UCSD-AML1 (cell line): Measurements from ENCODE around the gene OVOL3.

Source experiments
- DNase-seq: peaks from one replicate; lab custom pipeline; 2025; ENCODE audit not compliant: unreplicated experiment; lab: John Stamatoyannopoulos, UW

OVOL3 gene

GRCh38 chr19:36100476-36100875 is 10.5 kb upstream of the OVOL3 start:
- DNase-seq: no peak

- DNase-seq: no peak
These were observed 9.2 kb upstream of the OVOL3 start for GRCh38 chr19:36101550-36102327.

GRCh38 chr19:36103040-36103626 is 7.8 kb upstream of the OVOL3 start:
- no peak for DNase-seq

GRCh38 chr19:36103842-36104552 is 6.9 kb upstream of the OVOL3 start:
- DNase-seq: no peak

GRCh38 chr19:36106441-36106840 is 4.5 kb upstream of the OVOL3 start:
- no peak for DNase-seq

GRCh38 chr19:36106991-36107390 is 4.0 kb upstream of the OVOL3 start:
- DNase-seq: no peak

GRCh38 chr19:36108684-36109083 is 2.3 kb upstream of the OVOL3 start:
- DNase-seq: no peak

- no peak for DNase-seq
These were observed 227 bp downstream of the OVOL3 start for GRCh38 chr19:36111200-36111539.

GRCh38 chr19:36112678-36113077 is 1.7 kb downstream of the OVOL3 start:
- DNase-seq: no peak

- DNase-seq: no peak
These were observed 2.5 kb downstream of the OVOL3 start for GRCh38 chr19:36113425-36113824.

- no peak for DNase-seq
These were observed 3.2 kb downstream of the OVOL3 start for GRCh38 chr19:36113894-36114720.

GRCh38 chr19:36114721-36115452 is 3.9 kb downstream of the OVOL3 start, which contains the start of gene POLR2I:
Gene POLR2I (minus strand): TSS chr19:36114875. CDS start chr19:36114856, 19 bp downstream.
- DNase-seq: peak; percentile 99

GRCh38 chr19:36115453-36116343 is 4.8 kb downstream of the OVOL3 start, which contains the start of gene TBCB:
Gene TBCB (plus strand): TSS chr19:36115468. CDS start chr19:36115561, 93 bp downstream.
- DNase-seq: no peak

GRCh38 chr19:36116344-36116637 is 5.3 kb downstream of the OVOL3 start:
- no peak for DNase-seq

GRCh38 chr19:36120092-36120983 is 9.4 kb downstream of the OVOL3 start:
- no peak for DNase-seq

GRCh38 chr19:36120984-36121358 is 10.0 kb downstream of the OVOL3 start:
- no peak for DNase-seq

- peak; percentile 22 for DNase-seq
These were observed 10.7 kb downstream of the OVOL3 start for GRCh38 chr19:36121486-36122124.

GRCh38 chr19:36125557-36125956 is 14.6 kb downstream of the OVOL3 start:
- DNase-seq: no peak
